Activated CD8-positive, alpha-beta memory T cell treated with anti-CD3 and anti-CD28 coated beads, Interleukin-2, amount 50 U/mL, for 24 hours (primary cell): ENCODE results near the gene TSPOAP1.

Source experiments
- DNase-seq: peaks from one replicate; pipeline ENCODE4 v3.0.0-alpha.2; 2020; ENCODE audit errors: extremely low read depth

The TSPOAP1 gene

DNA sequence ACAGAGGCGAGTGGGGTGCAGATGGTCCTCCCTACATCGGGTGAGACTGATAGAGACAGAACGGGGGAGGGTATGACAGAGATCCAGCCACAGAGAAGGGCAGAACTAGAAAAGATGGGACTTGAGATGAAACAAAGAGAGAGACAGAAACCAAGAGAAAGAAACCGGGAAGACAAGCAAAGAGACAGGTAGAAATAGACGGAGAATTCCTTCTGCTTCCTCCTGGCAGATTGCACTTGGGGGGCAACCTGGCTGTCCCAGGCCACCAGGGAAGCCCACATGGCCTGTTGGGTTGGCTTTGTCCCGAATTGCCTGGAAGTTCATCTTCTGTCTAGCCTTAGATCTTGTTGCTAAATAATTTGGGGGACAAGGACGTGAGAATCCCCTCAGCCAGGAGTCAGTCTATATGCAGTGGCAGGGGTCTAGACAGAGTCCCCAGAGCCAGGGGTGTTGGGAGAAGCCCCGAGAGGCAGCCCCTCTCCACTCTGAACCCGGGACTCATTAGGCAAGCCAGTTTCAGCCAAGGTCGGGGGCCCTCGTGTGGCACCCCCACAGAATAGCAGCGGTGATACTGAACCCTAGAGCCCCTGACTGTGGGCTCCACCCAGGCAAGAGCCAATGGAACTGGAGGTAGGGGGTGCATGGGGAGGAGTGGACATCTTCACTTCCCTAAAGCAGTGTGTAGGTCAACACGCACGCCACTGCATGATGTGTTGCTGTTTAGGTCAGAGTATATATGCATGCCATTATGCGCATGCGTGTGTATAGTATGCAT, 627 bp upstream of the TSPOAP1 start:
- no peak for DNase-seq

GRCh38 chr17:58327363-58328194, 1.0 kb downstream of the TSPOAP1 start:
- DNase-seq: no peak

GRCh38 chr17:58326609-58327362, 1.8 kb downstream of the TSPOAP1 start:
- DNase-seq: no peak

DNA sequence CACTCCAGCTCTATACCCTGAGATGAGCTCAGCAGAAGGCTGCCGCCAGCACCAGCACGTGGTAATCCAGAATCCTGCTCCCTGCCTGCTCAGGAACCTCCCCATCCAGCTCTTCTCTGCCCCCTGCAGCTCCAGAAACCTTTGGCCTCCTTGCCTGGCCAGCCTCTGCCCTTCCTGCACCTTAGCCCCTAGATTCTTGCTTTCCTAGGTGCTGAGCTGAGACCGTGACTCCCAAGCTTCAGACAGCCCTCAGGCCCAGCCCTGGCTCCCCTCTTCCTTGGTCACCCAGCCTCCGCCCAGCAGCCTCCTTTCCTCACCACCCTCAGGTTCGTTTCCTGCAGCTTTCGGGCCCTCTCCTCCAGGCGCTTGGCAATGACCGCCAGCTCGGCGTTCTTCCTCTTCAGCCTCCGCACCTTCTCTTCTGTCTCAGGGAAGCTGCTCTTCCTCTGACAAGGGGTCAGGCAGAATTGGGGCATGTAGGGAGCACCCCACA, 2.6 kb downstream of the TSPOAP1 start:
- DNase-seq: no peak

DNA sequence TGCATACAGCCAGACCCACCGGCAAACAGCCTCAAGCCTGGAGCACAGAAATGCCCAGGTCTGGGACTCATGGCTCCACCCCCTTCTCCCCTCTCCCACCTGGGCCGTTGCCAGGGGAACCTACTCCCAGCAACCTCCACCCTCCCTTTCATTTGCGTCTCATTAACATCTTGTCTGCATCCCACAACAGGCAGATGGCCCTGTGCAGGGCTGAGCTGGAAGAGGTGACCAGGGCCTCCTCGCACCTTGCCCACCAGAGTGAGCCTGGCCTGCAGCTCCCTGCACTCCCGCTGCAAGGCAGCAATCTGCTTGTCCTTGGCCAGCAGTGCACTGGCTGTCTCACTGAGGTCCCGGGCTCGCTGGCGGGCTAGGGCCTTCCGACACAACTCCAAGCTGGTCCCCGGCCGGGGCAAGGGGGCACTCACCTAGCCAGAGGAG, 3.3 kb downstream of the TSPOAP1 start:
- DNase-seq: no peak

DNA sequence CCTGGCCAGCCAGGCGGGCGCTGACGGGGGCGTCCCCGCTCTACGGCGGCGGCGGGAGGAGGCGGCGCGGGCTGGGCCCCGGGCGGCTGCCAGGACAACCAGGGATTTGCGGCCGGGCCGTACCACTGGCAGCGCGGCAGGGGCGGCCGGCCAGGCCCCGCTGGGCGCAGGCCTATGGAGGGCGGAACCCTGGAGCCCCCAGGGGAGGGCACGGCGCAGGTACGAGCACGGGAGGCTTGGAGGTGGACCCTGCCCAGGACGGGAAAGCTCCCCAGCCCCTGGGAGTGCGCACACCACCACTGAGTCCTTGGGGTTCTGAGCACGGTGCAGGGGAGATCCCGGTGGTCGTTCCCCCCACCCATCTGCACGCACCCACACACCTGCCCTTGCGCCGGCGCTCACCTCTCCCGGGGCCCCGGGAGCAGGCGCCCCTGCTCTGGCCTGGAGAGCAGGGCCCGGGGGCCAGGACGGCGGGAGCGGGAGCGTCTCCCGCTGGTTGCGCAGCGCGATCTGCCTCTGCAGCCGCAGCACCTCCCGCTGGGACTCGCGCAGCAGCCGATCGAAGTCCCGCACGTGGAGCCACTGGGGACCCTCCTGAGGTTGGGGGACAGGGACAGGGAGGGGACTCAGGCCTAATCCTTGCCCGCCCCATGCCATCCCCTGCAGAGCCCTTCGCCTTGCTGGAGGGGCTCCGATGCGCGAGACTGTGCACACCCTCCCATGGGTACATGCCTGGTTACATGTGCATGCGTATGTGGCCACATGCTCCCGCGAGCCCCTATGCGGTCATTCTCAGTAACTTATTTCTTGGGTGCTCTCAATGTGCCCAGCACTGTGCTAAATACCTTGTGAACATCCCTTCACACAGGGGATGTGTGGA, 3.9 kb downstream of the TSPOAP1 start:
- no peak for DNase-seq

DNA sequence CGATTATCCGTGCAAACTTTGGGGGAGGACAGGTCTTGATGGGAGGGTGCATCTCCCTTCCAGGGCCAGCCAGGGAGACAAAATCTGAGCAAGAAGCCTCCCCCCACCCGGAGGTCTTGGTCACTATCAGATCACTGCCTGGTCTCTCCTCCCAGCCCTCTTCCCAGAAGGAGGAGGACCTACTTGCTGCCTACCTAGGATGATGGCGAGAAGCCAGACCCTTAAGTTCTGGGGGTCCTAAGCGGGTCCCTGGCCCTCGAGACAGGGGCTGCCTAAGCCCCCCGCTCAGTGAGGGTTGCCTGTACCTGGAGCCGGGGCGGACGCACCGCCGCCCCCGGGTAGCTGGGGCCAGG, 4.6 kb downstream of the TSPOAP1 start:
- DNase-seq: no peak

- DNase-seq: no peak
These were observed 5.1 kb downstream of the TSPOAP1 start for GRCh38 chr17:58323366-58324055.

- no peak for DNase-seq
These were observed 5.9 kb downstream of the TSPOAP1 start for GRCh38 chr17:58322581-58323185.

DNA sequence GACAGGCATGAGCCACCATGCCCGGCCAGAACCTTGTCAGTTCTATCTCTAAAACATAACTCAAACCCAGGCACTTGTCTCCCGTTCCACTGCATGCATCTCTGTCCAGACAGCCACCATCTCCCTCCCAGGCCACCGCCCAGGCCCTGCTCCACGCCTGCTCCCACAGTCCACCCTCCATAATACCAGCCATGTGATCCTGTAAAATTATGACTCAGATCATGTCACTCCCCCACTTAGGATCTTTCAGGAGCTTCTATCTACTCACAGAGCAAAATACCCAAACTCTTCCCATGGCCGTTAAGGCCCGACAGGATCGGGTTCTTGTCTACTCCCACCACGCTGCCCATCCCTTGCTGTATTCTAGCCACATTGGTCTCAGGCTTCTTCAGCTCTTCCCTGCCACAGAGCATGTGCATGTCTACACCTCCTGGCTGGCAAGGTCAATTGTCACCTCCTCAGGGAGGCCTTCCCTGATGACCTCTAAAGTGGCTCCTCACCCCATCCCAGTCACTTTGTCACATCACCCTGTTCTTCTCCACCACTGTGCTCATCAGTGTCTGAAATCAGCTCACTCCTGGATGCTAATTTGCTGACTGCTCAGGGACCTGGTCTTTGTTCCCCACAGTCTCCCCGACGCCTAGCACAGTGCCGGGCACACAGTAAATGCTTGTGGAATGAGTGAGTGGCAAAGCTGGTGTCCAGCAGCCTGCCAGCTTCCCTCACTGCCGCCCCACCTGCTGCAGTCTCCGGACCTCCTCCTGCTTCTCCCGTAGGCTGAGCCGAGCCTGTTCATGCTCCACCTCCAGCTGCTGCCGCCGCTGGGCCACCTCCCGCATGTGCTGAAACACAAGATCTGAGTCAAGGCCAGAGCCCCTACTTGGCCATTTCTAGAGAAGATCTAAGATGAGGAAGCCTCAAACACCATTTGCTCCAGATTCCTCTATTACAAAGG, 6.7 kb downstream of the TSPOAP1 start:
- no peak for DNase-seq

DNA sequence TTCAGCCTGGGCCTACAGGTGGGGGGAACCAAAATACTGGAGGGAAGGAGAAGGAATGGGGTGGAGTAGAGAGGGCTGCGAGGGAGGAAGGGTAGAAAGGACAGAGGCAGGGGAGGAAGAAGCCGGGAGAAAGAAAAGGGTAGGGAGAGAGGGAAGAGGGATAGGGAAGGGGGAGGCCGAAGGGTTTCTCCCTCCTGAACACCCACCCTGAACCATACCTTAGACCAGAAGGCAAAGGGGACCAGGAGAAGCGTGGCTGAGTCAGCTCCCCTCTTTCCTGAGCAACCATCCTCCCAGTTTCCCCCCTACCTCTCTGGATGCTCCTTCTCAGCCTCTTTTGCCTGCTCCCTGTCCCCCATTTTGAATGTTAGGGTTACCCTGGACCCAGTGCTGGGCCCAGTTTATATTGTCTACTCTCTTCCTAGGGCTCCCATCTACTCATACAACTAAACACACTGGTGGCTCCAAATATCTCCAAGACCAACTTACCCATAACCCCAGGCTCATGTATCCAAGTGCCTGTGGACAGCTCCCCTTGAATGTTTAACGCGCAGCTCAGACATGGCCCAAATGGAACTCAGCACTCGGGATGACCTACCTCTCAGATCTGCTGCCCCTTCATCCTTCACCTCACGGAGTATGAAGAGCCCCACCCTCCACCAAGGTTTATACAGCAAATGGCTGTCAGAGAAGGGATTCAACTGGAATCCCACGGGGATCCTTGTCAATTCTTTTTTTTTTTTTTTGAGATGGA, 7.8 kb downstream of the TSPOAP1 start:
- DNase-seq: no peak

GRCh38 chr17:58320163-58320558, 8.4 kb downstream of the TSPOAP1 start:
- no peak for DNase-seq

DNA sequence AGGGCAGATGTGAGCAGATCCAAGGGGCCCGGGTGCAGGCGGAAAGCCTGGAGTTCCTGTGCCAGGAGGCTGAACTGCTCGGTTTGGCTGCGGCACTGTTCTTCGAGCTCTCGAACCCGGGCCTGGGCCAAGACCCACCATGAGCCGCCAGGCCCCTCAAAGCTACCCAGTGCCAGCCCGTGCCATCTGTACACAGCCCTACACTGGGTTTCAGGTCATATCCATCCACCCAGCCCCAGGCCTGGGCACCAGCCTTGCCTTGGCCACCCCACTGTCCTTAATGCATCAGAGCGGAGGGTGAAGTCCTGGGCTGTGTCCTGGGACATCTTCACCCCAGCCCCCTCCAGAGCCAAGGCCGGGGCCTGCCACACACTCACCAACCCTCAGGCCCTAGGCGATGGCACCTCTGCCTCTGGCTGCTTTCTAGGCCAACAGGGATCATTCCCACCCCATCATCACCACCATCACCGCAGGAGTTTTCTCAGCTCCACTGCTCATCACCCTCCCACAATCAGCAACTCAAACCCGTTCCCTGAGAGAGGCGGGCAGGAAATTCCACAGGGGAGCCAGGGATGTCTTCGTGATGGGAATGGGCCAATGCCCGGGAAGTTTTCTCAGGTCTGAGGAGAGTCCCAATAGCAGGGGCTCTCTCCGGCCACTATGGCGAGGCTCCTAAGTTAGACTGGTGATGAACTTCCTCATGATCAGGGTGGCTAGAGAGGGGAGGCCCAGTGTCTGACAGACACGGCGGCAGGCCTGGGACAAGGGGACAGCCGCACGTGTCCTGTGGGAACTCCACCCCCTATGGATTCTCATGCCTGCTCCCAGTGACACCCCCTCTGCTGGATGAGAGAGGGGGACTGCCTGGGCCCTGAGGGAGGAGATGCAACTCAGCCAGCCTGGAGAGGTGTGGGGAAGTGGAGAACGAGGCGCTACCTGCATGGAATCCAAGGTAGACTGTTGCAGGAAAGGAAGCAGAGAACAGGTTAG, 9.1 kb downstream of the TSPOAP1 start:
- no peak for DNase-seq

- no peak for DNase-seq
These were observed 9.9 kb downstream of the TSPOAP1 start for GRCh38 chr17:58318627-58319172.

DNA sequence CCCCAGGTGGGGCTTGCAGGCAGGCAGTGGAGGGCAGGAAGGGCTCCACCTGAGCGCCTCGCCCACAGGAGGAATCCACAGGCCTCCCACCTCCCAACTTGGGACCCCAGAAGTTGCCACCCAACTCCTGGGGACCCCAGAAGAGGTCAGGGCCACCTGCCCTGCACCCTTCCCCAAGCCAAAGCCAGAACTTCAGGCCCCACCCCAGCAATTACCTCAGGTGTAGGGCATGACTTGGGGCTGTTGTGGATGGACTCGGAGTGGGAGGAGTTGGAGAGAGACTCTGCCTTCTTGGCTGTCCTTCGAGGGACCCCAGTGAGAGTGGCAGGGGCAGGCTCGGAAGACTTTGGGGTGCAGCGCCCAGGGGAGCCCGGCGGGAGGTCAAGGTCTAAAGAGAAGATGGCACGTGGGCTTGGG, 10.5 kb downstream of the TSPOAP1 start:
- DNase-seq: no peak

- DNase-seq: no peak
These were observed 11.1 kb downstream of the TSPOAP1 start for GRCh38 chr17:58317421-58318064.
